Endothelial cell of umbilical vein (primary cell): ENCODE measurements around the gene LAMB1. TPM values are rescaled to one million over a fixed set of nuclear protein-coding genes. Genes with fewer than 3 reads are reported as not detected.

Source experiments
- BruUV-seq: library from RNA; stranded (reverse); fragments of 400-500 nt; replicated peaks from 2 replicates; lab custom pipeline; 2021; lab: Mats Ljungman, UMichigan
- CTCF ChIA-PET: fragments of 300-600, 350-600 bp; sonication (Branson Sonifier 250); formaldehyde crosslinking; loops from one replicate; lab custom pipeline; 2021; ENCODE audit warnings: antibody characterized with exemption, inconsistent platforms; lab: Charles Lee
- POLR2A ChIA-PET: fragments of 300-600, 350-600 bp; sonication (Branson Sonifier 250); formaldehyde crosslinking; loops from one replicate; lab custom pipeline; 2021; ENCODE audit warnings: antibody characterized with exemption, inconsistent platforms; lab: Charles Lee
- DNase-seq: peaks from one replicate; pipeline ENCODE4 v3.0.0-alpha.2; 2011; ENCODE audit warnings: low read depth, low spot score
- FAIRE-seq: peaks from 2 replicates; lab custom pipeline; 2011; peaks lifted over from hg19 to GRCh38; lab: Jason Lieb, UNC
- H2AFZ ChIP-seq: 2 replicates; pipeline ENCODE4 v1.6.0; 2012; ENCODE audit warnings: low read depth, low read length, control low read depth, inconsistent platforms
- H3K27ac ChIP-seq: 2 replicates; pipeline ENCODE4 v1.5.1; 2011; ENCODE audit warnings: low read depth, mild to moderate bottlenecking, control low read depth, low read length, moderate library complexity; ENCODE audit not compliant: insufficient read depth
- H3K27me3 ChIP-seq, 2 experiments: 2 replicates each; pipeline versions ENCODE4 v1.6.0 to v1.6.1; 2011; ENCODE audit warnings: low read length in 2 of 2, mixed read lengths in 1 of 2; ENCODE audit not compliant: control insufficient read depth in 2 of 2, insufficient read depth in 2 of 2
- H3K36me3 ChIP-seq, 2 experiments: 2 replicates in 1 of 2; 3 replicates in 1 of 2; pipeline ENCODE4 v1.5.1; 2011; ENCODE audit warnings: low read length in 2 of 2, mild to moderate bottlenecking in 1 of 2, moderate library complexity in 1 of 2; ENCODE audit not compliant: control insufficient read depth in 2 of 2, insufficient read depth in 2 of 2; ENCODE audit errors: extremely low read depth in 1 of 2
- H3K4me1 ChIP-seq: 3 replicates; pipeline ENCODE4 v1.5.1; 2011; ENCODE audit warnings: mild to moderate bottlenecking, low read length; ENCODE audit not compliant: control insufficient read depth, insufficient read depth; ENCODE audit errors: extremely low read depth
- H3K4me2 ChIP-seq: 2 replicates; pipeline ENCODE4 v1.6.1; 2011; ENCODE audit warnings: low read length, control low read depth, mixed read lengths; ENCODE audit not compliant: insufficient read depth
- H3K4me3 ChIP-seq, 3 experiments: fragments of 200-600 bp in 1 of 3; sonication (generic), shearing (Covaris generic) in 1 of 3; replicated peaks in 1 of 3; 2 replicates each; pipeline ENCODE4 v1.5.1; 2011 to 2016; ENCODE audit warnings: control low read depth in 3 of 3, low read length in 3 of 3, mild to moderate bottlenecking in 2 of 3, inconsistent platforms in 1 of 3, low read depth in 1 of 3, moderate library complexity in 1 of 3; ENCODE audit not compliant: insufficient read depth in 1 of 3
- H3K79me2 ChIP-seq: 2 replicates; pipeline ENCODE4 v1.6.0; 2012; ENCODE audit warnings: low read length, inconsistent platforms; ENCODE audit not compliant: control insufficient read depth, insufficient read depth
- H3K9ac ChIP-seq: replicated peaks from 2 replicates; pipeline ENCODE3; 2011; ENCODE audit warnings: low read length, control low read depth; ENCODE audit not compliant: insufficient read depth; ENCODE audit errors: extremely low read depth
- H3K9me1 ChIP-seq: replicated peaks from 3 replicates; pipeline ENCODE4 v1.6.0; 2011; ENCODE audit warnings: mild to moderate bottlenecking, low read length; ENCODE audit not compliant: control insufficient read depth, insufficient read depth; ENCODE audit errors: extremely low read depth
- H3K9me3 ChIP-seq: replicated peaks from 2 replicates; pipeline ENCODE4 v1.5.1; 2012; ENCODE audit warnings: low read length, inconsistent platforms; ENCODE audit not compliant: control insufficient read depth, insufficient read depth
- H4K20me1 ChIP-seq: replicated peaks from 2 replicates; pipeline ENCODE3; 2011; ENCODE audit warnings: mild to moderate bottlenecking, low read length; ENCODE audit not compliant: control insufficient read depth, insufficient read depth; ENCODE audit errors: extremely low read depth
- CTCF ChIP-seq, 2 donors: IDR thresholded peaks; 1 replicate in 1 of 2; 2 replicates in 1 of 2; pipeline ENCODE4 v1.5.1; 2011; ENCODE audit warnings: low read length in 2 of 2, mild to moderate bottlenecking in 2 of 2, moderate library complexity in 2 of 2, control low read depth in 1 of 2, inconsistent platforms in 1 of 2, low read depth in 1 of 2; ENCODE audit not compliant: insufficient read depth in 1 of 2; ENCODE audit errors: extremely low read depth in 1 of 2
- EZH2 ChIP-seq: IDR thresholded peaks from 2 replicates; pipeline ENCODE4 v1.6.1; 2012; ENCODE audit warnings: borderline replicate concordance, low read depth, mild to moderate bottlenecking, moderate library complexity, low read length, inconsistent platforms; ENCODE audit not compliant: severe bottlenecking
- FOS ChIP-seq: IDR thresholded peaks from 2 replicates; pipeline ENCODE4 v1.6.1; 2011; ENCODE audit warnings: mild to moderate bottlenecking, low read length, moderate library complexity, borderline replicate concordance; ENCODE audit not compliant: insufficient read depth
- GATA2 ChIP-seq: IDR thresholded peaks from 2 replicates; pipeline ENCODE4 v1.7.0; 2011; ENCODE audit warnings: low read depth, mild to moderate bottlenecking, moderate library complexity, mixed read lengths, low read length; ENCODE audit not compliant: insufficient read length, insufficient read depth
- JUN ChIP-seq: IDR thresholded peaks from 2 replicates; pipeline ENCODE4 v1.6.1; 2011; ENCODE audit warnings: borderline replicate concordance, low read depth; ENCODE audit not compliant: insufficient read length, insufficient read depth
- MAX ChIP-seq: IDR thresholded peaks from 2 replicates; pipeline ENCODE4 v1.6.1; 2011; ENCODE audit not compliant: insufficient read depth, insufficient read length
- MYC ChIP-seq: IDR thresholded peaks from one replicate; pipeline ENCODE4 v1.6.1; 2011; ENCODE audit warnings: mild to moderate bottlenecking, low read depth, low read length
- POLR2A ChIP-seq: IDR thresholded peaks from 2 replicates; pipeline ENCODE4 v1.6.1; 2012; ENCODE audit warnings: low read depth, mild to moderate bottlenecking, control low read depth, low read length
- POLR2AphosphoS5 ChIP-seq: IDR thresholded peaks from 2 replicates; pipeline ENCODE4 v1.6.1; 2012; ENCODE audit warnings: low read depth, mild to moderate bottlenecking, control low read depth, low read length, moderate library complexity; ENCODE audit not compliant: insufficient read depth
- dilution Hi-C: fragments of 300-500 bp; cut with MboI; formaldehyde crosslinking; loops from one replicate; pipeline ENCODE4 v1.15.0; 2019; ENCODE audit warnings: low sequenced_read_pairs; ENCODE audit not compliant: extremely low pct_ligation_motif_present
- intact Hi-C: fragments of 100-400 bp; cut with micrococcal nuclease; formaldehyde crosslinking; loops from one replicate; pipeline ENCODE4 v1.10.0; 2022
- polyA plus RNA-seq, 4 experiments: library from polyadenylated mRNA; depleted of rRNA in 3 of 4; stranded (reverse) in 3 of 4; unstranded in 1 of 4; fragments of >200 nt; gene quantifications; 2 replicates each; pipeline versions ENCODE4 v1.2.1 to v1.2.3, GENCODE V29; 2011 to 2012; ENCODE audit warnings: missing spikeins in 1 of 4
- total RNA-seq: library from RNA; stranded (reverse); gene quantifications from 2 replicates; pipeline ENCODE4 v1.2.3, GENCODE V29; 2021

LAMB1 gene
- total and polyA plus RNA-seq, 2 donors (not counting 3 experiments of a cell fraction or from before 2014, with no cell fraction given): 588 to 703 TPM

- BruUV-seq: no TSS peak
- dilution Hi-C loops: no loop called here
- Histone ChIP-seq H3K4me3 (no peak overlapping the region), H3K27ac (no peak overlapping the region), H2AFZ (no peak overlapping the region), H3K27me3 (no peaks in the 10 kb centered on the region), H3K4me1 (peaks cover 6% of the 10 kb centered on the region), H3K36me3 (peaks cover 5 to 37% of the 10 kb centered on the region in 2 experiments), H4K20me1 (no peaks in the 10 kb centered on the region), H3K9ac (no peak overlapping the region), H3K4me2 (no peak overlapping the region), H3K79me2 (peaks cover 10% of the 10 kb centered on the region), H3K9me3 (no peaks in the 10 kb centered on the region), H3K9me1 (peaks cover 2% of the 10 kb centered on the region)
- TF ChIP-seq MYC (no peak), FOS (no peak), MAX (no peak), POLR2A (no peak), CTCF (IDR thresholded peaks at IDR 0.05; ENCODE audit: extremely low read depth in 1 of 2, insufficient read depth in 1 of 2, low read depth in 1 of 2, low read length in 2 of 2) (no peak), EZH2 (no peak), JUN (no peak), GATA2 (no peak), POLR2AphosphoS5 (no peak)
- CTCF ChIA-PET: no interaction called here
- POLR2A ChIA-PET: no interaction called here
- FAIRE-seq (no peak), DNase-seq (peak; percentile 55)
- intact Hi-C loops: no loop called here
Observed at GRCh38 chr7:107914831-107915230, 88.1 kb downstream of the LAMB1 start.
